Measurements from ENCODE around the gene TMEM115. TPM values are rescaled to one million over a fixed set of nuclear protein-coding genes. Genes with fewer than 3 reads are reported as not detected.

Gene TMEM115
- total RNA-seq, 1 experiment from 2014 or later: 56.6 TPM

DNA sequence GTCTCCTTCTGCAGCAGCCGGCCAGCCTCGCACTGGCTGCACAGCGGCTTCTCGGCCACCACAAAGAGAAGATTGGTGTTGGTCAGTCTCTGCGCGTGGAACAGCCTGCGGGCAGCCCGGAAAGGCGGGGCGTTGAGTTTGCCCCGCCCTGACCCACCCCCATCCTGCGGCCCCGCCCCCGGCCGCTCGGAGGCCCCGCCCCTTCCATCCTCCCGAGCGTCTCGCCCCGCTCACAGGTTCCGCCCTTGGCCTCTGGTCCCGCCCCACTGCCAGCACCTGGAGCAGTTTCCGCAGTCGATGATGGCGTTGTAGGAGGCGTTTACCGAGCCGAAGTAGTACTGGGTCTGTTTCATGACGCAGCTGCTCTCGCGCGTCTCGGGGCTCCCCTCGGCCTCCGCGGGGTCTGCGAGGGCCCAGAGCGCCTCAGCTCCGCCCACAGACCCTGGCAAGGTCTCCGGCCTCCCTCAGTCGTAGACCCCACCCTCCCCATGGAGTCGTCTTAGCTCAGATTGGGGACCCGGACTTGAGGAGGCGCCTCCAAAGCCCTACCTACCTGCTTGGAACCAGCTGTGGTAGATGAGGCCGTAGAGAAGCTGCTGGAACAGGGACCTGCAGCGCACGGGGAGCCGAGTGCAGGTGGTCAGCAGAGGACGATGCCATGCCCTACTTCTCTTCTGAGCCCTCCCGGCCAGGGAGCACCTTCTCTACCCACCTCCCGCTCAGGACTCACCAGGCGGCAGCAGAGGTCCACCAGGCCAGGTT lies 5.9 kb upstream of the TMEM115 start:
- H3K27me3 ChIP-seq (ENCODE audit: low read length): no peaks in the 10 kb centered on the region
- no peaks in the 10 kb centered on the region for H3K9me2 ChIP-seq (replicated peaks; ENCODE audit: low read length)
- BruUV-seq (replicated peaks): TSS peak; percentile 43
- peak overlapping the region; percentile 60 for H2AFZ ChIP-seq (ENCODE audit: low read length)
- ATAC-seq (peak; percentile 80), DNase-seq (peak; percentile 82)
- no peaks in the 10 kb centered on the region for H4K20me1 ChIP-seq (ENCODE audit: low read length)
- ChIA-PET CTCF (no interaction called here), POLR2A (ENCODE audit: unreplicated experiment) (interaction anchor here (0.6 kb wide), 1 partner anchor 267 kb away, joined by 4 read pairs; no protein-coding TSS in a partner anchor)
- peak overlapping the region; percentile 56 for H3K4me3 ChIP-seq (ENCODE audit: low read length)
- no peak overlapping the region for H3K27ac ChIP-seq (ENCODE audit: low read length)
- no peaks in the 10 kb centered on the region for H3K36me3 ChIP-seq (ENCODE audit: low read depth, low read length)
- H3K9ac ChIP-seq (ENCODE audit: low read length): 0 out of 2 replicates have a peak overlapping the region, but pooled peaks have one; percentile 1
- peak overlapping the region; percentile 76 for H3K4me2 ChIP-seq (ENCODE audit: low read length)
- no peak for TF ChIP-seq EZH2 (IDR thresholded peaks at IDR 0.05; ENCODE audit: low read length, unreplicated experiment)
- TF ChIP-seq, protein P1, sequence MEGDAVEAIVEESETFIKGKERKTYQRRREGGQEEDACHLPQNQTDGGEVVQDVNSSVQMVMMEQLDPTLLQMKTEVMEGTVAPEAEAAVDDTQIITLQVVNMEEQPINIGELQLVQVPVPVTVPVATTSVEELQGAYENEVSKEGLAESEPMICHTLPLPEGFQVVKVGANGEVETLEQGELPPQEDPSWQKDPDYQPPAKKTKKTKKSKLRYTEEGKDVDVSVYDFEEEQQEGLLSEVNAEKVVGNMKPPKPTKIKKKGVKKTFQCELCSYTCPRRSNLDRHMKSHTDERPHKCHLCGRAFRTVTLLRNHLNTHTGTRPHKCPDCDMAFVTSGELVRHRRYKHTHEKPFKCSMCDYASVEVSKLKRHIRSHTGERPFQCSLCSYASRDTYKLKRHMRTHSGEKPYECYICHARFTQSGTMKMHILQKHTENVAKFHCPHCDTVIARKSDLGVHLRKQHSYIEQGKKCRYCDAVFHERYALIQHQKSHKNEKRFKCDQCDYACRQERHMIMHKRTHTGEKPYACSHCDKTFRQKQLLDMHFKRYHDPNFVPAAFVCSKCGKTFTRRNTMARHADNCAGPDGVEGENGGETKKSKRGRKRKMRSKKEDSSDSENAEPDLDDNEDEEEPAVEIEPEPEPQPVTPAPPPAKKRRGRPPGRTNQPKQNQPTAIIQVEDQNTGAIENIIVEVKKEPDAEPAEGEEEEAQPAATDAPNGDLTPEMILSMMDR (conservative IDR thresholded peaks at IDR 0.05; ENCODE audit: low read depth, low read length): no peak
- no peak for TF ChIP-seq EZH2phosphoT487 (IDR thresholded peaks at IDR 0.05; ENCODE audit: borderline replicate concordance, low read length)
- no peaks in the 10 kb centered on the region for H3K79me2 ChIP-seq (ENCODE audit: low read length)
- H3K4me1 ChIP-seq (ENCODE audit: insufficient read depth, low read length): no peaks in the 10 kb centered on the region
- no peaks in the 10 kb centered on the region for H3K9me3 ChIP-seq (ENCODE audit: low read length)
- no peaks in the 10 kb centered on the region for H3F3A ChIP-seq (ENCODE audit: low read length, unreplicated experiment)
- intact Hi-C loops (cut with micrococcal nuclease): no loop called here

DNA sequence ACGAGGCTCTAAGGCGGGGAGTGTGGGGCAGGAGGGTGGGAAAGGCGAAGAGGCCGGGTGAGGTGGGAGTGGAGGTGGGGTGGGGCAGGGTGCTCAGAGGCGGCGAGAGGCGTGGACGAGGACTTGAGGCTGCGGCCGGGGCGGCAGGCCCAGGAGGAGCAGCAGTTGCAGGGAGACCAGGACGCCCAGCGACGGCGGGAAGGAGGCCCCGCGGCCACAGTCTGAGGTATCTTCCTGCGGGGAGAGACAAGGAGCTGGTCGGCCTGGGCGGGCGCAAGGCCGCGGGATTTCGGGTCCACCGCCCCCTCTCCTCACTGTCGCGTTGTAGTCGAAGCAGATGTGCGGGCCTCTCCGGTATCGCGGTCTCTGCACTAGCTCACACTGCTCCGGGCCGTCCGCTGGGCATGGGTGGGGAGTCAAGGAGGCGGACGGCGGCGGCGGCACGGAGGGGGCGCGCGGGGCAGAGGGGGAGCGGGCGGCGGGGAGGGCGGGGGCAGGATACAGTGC lies 5.3 kb upstream of the TMEM115 start:
- Histone ChIP-seq H3K79me2 (ENCODE audit: low read length) (no peaks in the 10 kb centered on the region), H4K20me1 (ENCODE audit: low read length) (no peaks in the 10 kb centered on the region), H3F3A (ENCODE audit: low read length, unreplicated experiment) (no peaks in the 10 kb centered on the region), H2AFZ (ENCODE audit: low read length) (peak overlapping the region; percentile 55; the same call in 1 of the 2 replicates), H3K4me3 (ENCODE audit: low read length) (peak overlapping the region; percentile 52), H3K27me3 (ENCODE audit: low read length) (no peaks in the 10 kb centered on the region), H3K4me1 (ENCODE audit: insufficient read depth, low read length) (0 out of 2 replicates have a peak, but pooled peaks cover 5% of the 10 kb centered on the region), H3K9ac (ENCODE audit: low read length) (no peak overlapping the region), H3K4me2 (ENCODE audit: low read length) (peak overlapping the region; percentile 71), H3K9me2 (replicated peaks; ENCODE audit: low read length) (no peaks in the 10 kb centered on the region), H3K9me3 (ENCODE audit: low read length) (no peaks in the 10 kb centered on the region), H3K36me3 (ENCODE audit: low read depth, low read length) (no peaks in the 10 kb centered on the region), H3K27ac (ENCODE audit: low read length) (no peak overlapping the region)
- DNase-seq: no peak
- ChIA-PET CTCF (interaction anchor here (0.6 kb wide), 1 partner anchor 247 kb away, joined by 4 read pairs; the partner anchor contains the start of gene CISH), POLR2A (ENCODE audit: unreplicated experiment) (no interaction called here)
- intact Hi-C loops (cut with micrococcal nuclease): no loop called here
- TF ChIP-seq EZH2phosphoT487 (IDR thresholded peaks at IDR 0.05; ENCODE audit: borderline replicate concordance, low read length) (no peak), EZH2 (IDR thresholded peaks at IDR 0.05; ENCODE audit: low read length, unreplicated experiment) (no peak)
- TF ChIP-seq, protein P1 (conservative IDR thresholded peaks at IDR 0.05; ENCODE audit: low read depth, low read length): no peak
- no TSS peak for BruUV-seq (replicated peaks)
- ATAC-seq: peak; percentile 32

DNA sequence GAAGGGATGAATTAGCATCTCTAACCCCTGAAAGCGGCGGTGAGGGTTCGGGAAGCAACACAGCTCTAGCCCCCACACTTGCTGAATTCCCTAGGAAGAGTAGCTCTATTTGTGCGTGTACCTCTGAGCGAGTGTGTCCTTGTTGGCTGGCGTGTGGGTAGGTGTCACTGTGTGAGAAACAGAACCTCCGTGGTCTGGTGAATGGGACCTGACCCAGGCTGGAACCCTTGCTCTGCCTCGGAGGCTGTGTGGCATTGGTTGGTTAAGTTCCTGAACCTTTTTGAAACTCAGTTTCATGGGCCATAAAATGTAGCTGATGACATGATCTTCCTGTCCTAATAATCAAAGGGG lies 414 bp upstream of the TMEM115 start:
- H3K9me3 ChIP-seq (ENCODE audit: low read length): no peaks in the 10 kb centered on the region
- no peaks in the 10 kb centered on the region for H3F3A ChIP-seq (ENCODE audit: low read length, unreplicated experiment)
- H3K4me3 ChIP-seq (ENCODE audit: low read length): peak overlapping the region; percentile 85
- no TSS peak for BruUV-seq (replicated peaks)
- DNase-seq (no peak), ATAC-seq (peak; percentile 3)
- no peaks in the 10 kb centered on the region for H3K9me2 ChIP-seq (replicated peaks; ENCODE audit: low read length)
- peak overlapping the region; percentile 94 for H2AFZ ChIP-seq (ENCODE audit: low read length)
- H4K20me1 ChIP-seq (ENCODE audit: low read length): peaks cover 36% of the 10 kb centered on the region
- H3K79me2 ChIP-seq (ENCODE audit: low read length): peaks cover 46% of the 10 kb centered on the region
- H3K4me1 ChIP-seq (ENCODE audit: insufficient read depth, low read length): peaks cover 32% of the 10 kb centered on the region
- intact Hi-C loops (cut with micrococcal nuclease): loop anchor here (1.0 kb wide), 2 partner anchors 8 to 124 kb away; no protein-coding TSS in a partner anchor
- no peak overlapping the region for H3K9ac ChIP-seq (ENCODE audit: low read length)
- H3K27ac ChIP-seq (ENCODE audit: low read length): no peak overlapping the region
- TF ChIP-seq, protein P1 (conservative IDR thresholded peaks at IDR 0.05; ENCODE audit: low read depth, low read length): no peak
- no peak for TF ChIP-seq EZH2 (IDR thresholded peaks at IDR 0.05; ENCODE audit: low read length, unreplicated experiment)
- TF ChIP-seq EZH2phosphoT487 (IDR thresholded peaks at IDR 0.05; ENCODE audit: borderline replicate concordance, low read length): no peak
- peak overlapping the region; percentile 93 for H3K4me2 ChIP-seq (ENCODE audit: low read length)
- CTCF ChIA-PET: no interaction called here
- no peaks in the 10 kb centered on the region for H3K27me3 ChIP-seq (ENCODE audit: low read length)
- POLR2A ChIA-PET (ENCODE audit: unreplicated experiment): no interaction called here
- H3K36me3 ChIP-seq (ENCODE audit: low read depth, low read length): peaks cover 17% of the 10 kb centered on the region

Data from PC-3 (cell line).